Measurements from ENCODE around the gene TXN. TPM values are rescaled to one million over a fixed set of nuclear protein-coding genes. Genes with fewer than 3 reads are reported as not detected.
"Not testable (repeated sequence)": the region's sequence is repeated elsewhere in the genome, so short reads cannot be mapped to it uniquely, and the experiment has no call there.

Gene TXN
- total and polyA plus RNA-seq, 2 of the 8 experiments (the other 6 are each of a cell fraction or from before 2014, with no cell fraction given) = 297 to 419 TPM

GRCh38 chr9:110196084-110196499 lies 60.2 kb downstream of the TXN start:
- DNase-seq (ENCODE audit: low read depth in 1 of 2, low spot score in 2 of 2); H2BK15ac ChIP-seq (ENCODE audit: low read length); POLR2A ChIA-PET (ENCODE audit: partially characterized antibody); H3K9ac ChIP-seq (replicated peaks in 1 of 4; ENCODE audit: extremely low read depth in 1 of 4, low read depth in 3 of 4, low read length in 3 of 4); H3K4me3 ChIP-seq (ENCODE audit: extremely low read depth in 1 of 4, insufficient read depth in 2 of 4, low read depth in 3 of 4, low read length in 4 of 4); H4K20me1 ChIP-seq (replicated peaks in 1 of 2; ENCODE audit: control insufficient read depth in 1 of 2, insufficient read depth in 2 of 2, low read length in 2 of 2); H3K14ac ChIP-seq (ENCODE audit: insufficient read length); H3K36me3 ChIP-seq (ENCODE audit: control insufficient read depth in 2 of 4, insufficient read depth in 4 of 4, low read length in 3 of 4); H2BK5ac ChIP-seq (ENCODE audit: low read depth, low read length); H3K18ac ChIP-seq (ENCODE audit: extremely low read depth, low read length); H3K27ac ChIP-seq (ENCODE audit: low read depth, low read length); H3K4ac ChIP-seq (replicated peaks; ENCODE audit: insufficient read length, low read depth, low read length); H2AFZ ChIP-seq (ENCODE audit: low read length); H2BK120ac ChIP-seq (replicated peaks; ENCODE audit: low read depth, low read length); H3K56ac ChIP-seq (replicated peaks; ENCODE audit: insufficient read length, low read depth, low read length); H3K23ac ChIP-seq (ENCODE audit: insufficient read length); H3K4me2 ChIP-seq (ENCODE audit: insufficient read depth in 1 of 2, low read depth in 2 of 2, low read length in 2 of 2); H2BK12ac ChIP-seq (ENCODE audit: low read depth, low read length); H2AK5ac ChIP-seq (ENCODE audit: low read depth, low read length); H4K91ac ChIP-seq (replicated peaks; ENCODE audit: insufficient read length, low read length); H3K9me3 ChIP-seq (ENCODE audit: insufficient read depth in 2 of 2, low read depth in 1 of 2, low read length in 1 of 2); H3K79me2 ChIP-seq (ENCODE audit: control insufficient read depth in 1 of 2, insufficient read depth in 2 of 2, low read length in 2 of 2); H3K79me1 ChIP-seq (ENCODE audit: low read depth, low read length); H4K8ac ChIP-seq (ENCODE audit: extremely low read depth, insufficient read depth, low read length); H3K4me1 ChIP-seq (replicated peaks in 1 of 4; ENCODE audit: control insufficient read depth in 3 of 4, insufficient read depth in 4 of 4, low read length in 3 of 4); H2BK20ac ChIP-seq (ENCODE audit: low read length); H4K5ac ChIP-seq (ENCODE audit: insufficient read length, low read depth, low read length); FAIRE-seq; H3K27me3 ChIP-seq (replicated peaks in 1 of 4; ENCODE audit: control insufficient read depth in 3 of 4, extremely low read depth in 1 of 4, insufficient read depth in 3 of 4, low read length in 3 of 4); H3K23me2 ChIP-seq (ENCODE audit: low read depth, low read length): not testable (repeated sequence)
- WGBS, 2 experiments (ENCODE audit: extremely low coverage in 1 of 2, insufficient coverage in 1 of 2, insufficient read length in 1 of 2, insufficient replicate concordance in 2 of 2, low coverage in 1 of 2, low lambda C conversion rate in 2 of 2, missing lambda C conversion rate in 1 of 2) = 95% methylated on average over 15 of the region's 16 CpGs; no CpG with 5 or more reads in 1 of the 2 experiments
- CTCF ChIA-PET (ENCODE audit: partially characterized antibody) = interaction anchor here (0.8 to 4.7 kb wide), 2 partner anchors 12 to 22 kb away, joined by 5 to 33 read pairs; no protein-coding TSS in a partner anchor

Other genes with a start within 250 kb of the TXN start
- gene C9orf152, start 48.3 kb downstream of the TXN start, total RNA-seq (2021; fragmentation: NEBNext Ultra II Directional; extraction: Animal tissue kit (Norgen Biotek cat#: 25700)) = not detected in 2 replicates
- gene C9orf152, start 48.3 kb downstream of the TXN start, polyA plus RNA-seq (2011; rRNA removed) = not detected in 2 replicates
- gene TXNDC8, start 81.4 kb upstream of the TXN start, total RNA-seq (2021; fragmentation: NEBNext Ultra II Directional; extraction: Animal tissue kit (Norgen Biotek cat#: 25700)) = not detected in 2 replicates
- gene TXNDC8, start 81.4 kb upstream of the TXN start, polyA plus RNA-seq (2011; rRNA removed) = not detected in 2 replicates

Data from H1 (cell line).